Hepatocyte (in vitro differentiated cells): ENCODE results near the gene ABLIM2. TPM values are rescaled to one million over a fixed set of nuclear protein-coding genes. Genes with fewer than 3 reads are reported as not detected.

ENCODE experiments used
- DNase-seq: peaks from one replicate; pipeline ENCODE4 v3.0.0-alpha.2; 2016; ENCODE audit warnings: low spot score
- H2AFZ ChIP-seq: fragments of 200-600 bp; sonication (generic); 2 replicates; pipeline ENCODE4 v1.6.0; 2016; ENCODE audit warnings: antibody characterized with exemption, mild to moderate bottlenecking
- H3K27ac ChIP-seq: fragments of 200-600 bp; sonication (generic); 2 replicates; pipeline ENCODE4 v1.5.1; 2016; ENCODE audit warnings: mild to moderate bottlenecking
- H3K27me3 ChIP-seq: fragments of 200-600 bp; sonication (generic); 2 replicates; pipeline ENCODE4 v1.6.1; 2016
- H3K36me3 ChIP-seq: fragments of 200-600 bp; sonication (generic); replicated peaks from 2 replicates; pipeline ENCODE4 v1.5.1; 2016; ENCODE audit warnings: low read depth; ENCODE audit not compliant: insufficient read depth
- H3K4me1 ChIP-seq: fragments of 200-600 bp; sonication (generic); 2 replicates; pipeline ENCODE4 v1.5.1; 2016; ENCODE audit warnings: mild to moderate bottlenecking, moderate library complexity; ENCODE audit not compliant: insufficient read depth
- H3K4me2 ChIP-seq: fragments of 200-600 bp; sonication (generic); 2 replicates; pipeline ENCODE4 v1.6.0; 2016
- H3K4me3 ChIP-seq: fragments of 200-600 bp; sonication (generic); 2 replicates; pipeline ENCODE4 v1.5.1; 2016; ENCODE audit warnings: mild to moderate bottlenecking
- H3K79me2 ChIP-seq: fragments of 200-600 bp; sonication (generic); 2 replicates; pipeline ENCODE4 v1.6.0; 2017; ENCODE audit warnings: mild to moderate bottlenecking
- H3K9me2 ChIP-seq: fragments of 200-600 bp; sonication (generic); replicated peaks from 2 replicates; pipeline ENCODE4 v1.6.0; 2017; ENCODE audit warnings: mild to moderate bottlenecking; ENCODE audit not compliant: insufficient read depth
- H3K9me3 ChIP-seq: fragments of 200-600 bp; sonication (generic); 2 replicates; pipeline ENCODE4 v1.5.1; 2016; ENCODE audit warnings: low read depth, mild to moderate bottlenecking
- H4K20me1 ChIP-seq: fragments of 200-600 bp; sonication (generic); 2 replicates; pipeline ENCODE4 v1.6.0; 2016; ENCODE audit warnings: mild to moderate bottlenecking; ENCODE audit not compliant: insufficient read depth, poor library complexity, severe bottlenecking
- CTCF ChIP-seq: fragments of 200-600 bp; sonication (generic); IDR thresholded peaks from 2 replicates; pipeline ENCODE4 v1.5.1; 2016; ENCODE audit warnings: antibody characterized with exemption, mild to moderate bottlenecking; ENCODE audit not compliant: poor library complexity
- EZH2 ChIP-seq: fragments of 200-600 bp; sonication (generic); IDR thresholded peaks from 2 replicates; pipeline ENCODE4 v1.6.1; 2016; ENCODE audit warnings: antibody characterized with exemption, mild to moderate bottlenecking, borderline replicate concordance
- EZH2phosphoT487 ChIP-seq: fragments of 200-600 bp; sonication (generic); IDR thresholded peaks from one replicate; pipeline ENCODE4 v1.6.1; 2018; ENCODE audit warnings: antibody characterized with exemption, mild to moderate bottlenecking, low read depth, moderate library complexity; ENCODE audit not compliant: unreplicated experiment, severe bottlenecking
- WGBS: methylation state at CpG from one replicate; pipeline ENCODE4 v1.1.6; 2016; ENCODE audit warnings: low lambda C conversion rate; ENCODE audit errors: missing lambda C conversion rate; 5-methylcytosine and 5-hydroxymethylcytosine counted together
- polyA plus RNA-seq: library from polyadenylated mRNA; unstranded; fragments of >200 nt; fragmentation: Nextera tagmentation; extraction: Ambion mirVana; gene quantifications from 2 replicates; pipeline ENCODE4 v1.2.1, GENCODE V29; 2016
- total RNA-seq: library from RNA; depleted of rRNA; stranded (reverse); fragments of >200 nt; gene quantifications from 2 replicates; pipeline ENCODE4 v1.2.3, GENCODE V29; 2014

Gene ABLIM2
- total and polyA plus RNA-seq, 2 experiments from 2014 or later = 1.7 to 2.0 TPM

GRCh38 chr4:8012517-8012916, 146.1 kb downstream of the ABLIM2 start:
- TF ChIP-seq EZH2 (no peak), CTCF (no peak), EZH2phosphoT487 (no peak)
- Histone ChIP-seq H2AFZ (no peak overlapping the region), H3K9me3 (no peaks in the 10 kb centered on the region), H3K4me1 (peaks cover 17% of the 10 kb centered on the region), H3K4me3 (no peak overlapping the region), H3K9me2 (no peaks in the 10 kb centered on the region), H4K20me1 (no peaks in the 10 kb centered on the region), H3K27ac (no peak overlapping the region), H3K27me3 (no peaks in the 10 kb centered on the region), H3K4me2 (no peak overlapping the region), H3K79me2 (no peaks in the 10 kb centered on the region), H3K36me3 (no peaks in the 10 kb centered on the region)
- no peak for DNase-seq
- 92% methylated on average over 3 of the region's 3 CpGs for WGBS

- Histone ChIP-seq H3K27me3 (no peaks in the 10 kb centered on the region), H3K4me1 (peaks cover 17% of the 10 kb centered on the region), H3K79me2 (no peaks in the 10 kb centered on the region), H2AFZ (no peak overlapping the region), H3K9me2 (no peaks in the 10 kb centered on the region), H3K4me2 (peak overlapping the region; percentile 42), H3K27ac (peak overlapping the region; percentile 55), H3K4me3 (no peak overlapping the region), H3K9me3 (no peaks in the 10 kb centered on the region), H4K20me1 (no peaks in the 10 kb centered on the region), H3K36me3 (no peaks in the 10 kb centered on the region)
- peak; percentile 81 for DNase-seq
- WGBS = 41% methylated on average over 12 of the region's 12 CpGs
- no peak for TF ChIP-seq CTCF
- no peak for TF ChIP-seq EZH2
- no peak for TF ChIP-seq EZH2phosphoT487
Observed at GRCh38 chr4:8010618-8011017, 148.0 kb downstream of the ABLIM2 start.

- Histone ChIP-seq H3K27me3 (no peaks in the 10 kb centered on the region), H3K9me3 (no peaks in the 10 kb centered on the region), H2AFZ (no peak overlapping the region), H3K27ac (peak overlapping the region; percentile 55), H3K36me3 (no peaks in the 10 kb centered on the region), H3K4me1 (peaks cover 17% of the 10 kb centered on the region), H3K79me2 (no peaks in the 10 kb centered on the region), H3K9me2 (no peaks in the 10 kb centered on the region), H3K4me3 (no peak overlapping the region), H3K4me2 (peak overlapping the region; percentile 42), H4K20me1 (no peaks in the 10 kb centered on the region)
- WGBS = 87% methylated on average over 28 of the region's 28 CpGs
- no peak for DNase-seq
- TF ChIP-seq CTCF (no peak), EZH2phosphoT487 (no peak), EZH2 (no peak)
Observed at GRCh38 chr4:8009710-8010511, 148.7 kb downstream of the ABLIM2 start.

- H3K4me1 ChIP-seq = peaks cover 17% of the 10 kb centered on the region
- no peak for DNase-seq
- WGBS = 95% methylated on average over 5 of the region's 5 CpGs
- TF ChIP-seq EZH2 = no peak
- TF ChIP-seq CTCF = no peak
- TF ChIP-seq EZH2phosphoT487 = no peak
- H3K36me3 ChIP-seq = no peaks in the 10 kb centered on the region
- no peaks in the 10 kb centered on the region for H4K20me1 ChIP-seq
- H3K4me3 ChIP-seq = no peak overlapping the region
- no peak overlapping the region for H3K27ac ChIP-seq
- H3K9me3 ChIP-seq = no peaks in the 10 kb centered on the region
- H3K9me2 ChIP-seq = no peaks in the 10 kb centered on the region
- no peaks in the 10 kb centered on the region for H3K79me2 ChIP-seq
- no peaks in the 10 kb centered on the region for H3K27me3 ChIP-seq
- no peak overlapping the region for H2AFZ ChIP-seq
- no peak overlapping the region for H3K4me2 ChIP-seq
Observed at GRCh38 chr4:8009097-8009496, 149.5 kb downstream of the ABLIM2 start.
